ENCODE measurements around the gene MAMDC4. TPM values are rescaled to one million over a fixed set of nuclear protein-coding genes. Genes with fewer than 3 reads are reported as not detected.

MAMDC4 gene
- total RNA-seq, 1 experiment from 2014 or later = 6.7 TPM

DNA sequence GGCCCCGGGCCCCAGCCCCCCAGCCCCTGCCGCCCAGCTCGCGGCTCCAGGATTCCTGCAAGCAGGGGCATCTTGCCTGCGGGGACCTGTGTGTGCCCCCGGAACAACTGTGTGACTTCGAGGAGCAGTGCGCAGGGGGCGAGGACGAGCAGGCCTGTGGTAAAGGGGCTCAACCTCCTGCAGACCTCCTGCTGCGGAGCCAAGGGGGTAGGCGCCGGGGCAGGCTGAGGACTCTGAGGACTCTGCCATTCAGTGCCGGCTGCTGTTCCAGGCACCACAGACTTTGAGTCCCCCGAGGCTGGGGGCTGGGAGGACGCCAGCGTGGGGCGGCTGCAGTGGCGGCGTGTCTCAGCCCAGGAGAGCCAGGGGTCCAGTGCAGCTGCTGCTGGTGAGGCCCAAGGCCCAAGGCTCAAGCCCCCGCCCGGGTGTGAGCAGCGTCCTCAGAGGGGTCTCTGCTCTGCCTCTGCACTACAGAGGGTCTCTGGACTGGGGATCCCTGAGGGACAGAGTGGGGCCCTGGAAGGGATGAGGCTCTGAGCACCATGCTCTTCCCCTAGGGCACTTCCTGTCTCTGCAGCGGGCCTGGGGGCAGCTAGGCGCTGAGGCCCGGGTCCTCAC, 3.4 kb downstream of the MAMDC4 start (continued):
- TF ChIP-seq MYBL2 (CRISPR knock-in tag; IDR thresholded peaks at IDR 0.05) = no peak
- TF ChIP-seq, protein P1, sequence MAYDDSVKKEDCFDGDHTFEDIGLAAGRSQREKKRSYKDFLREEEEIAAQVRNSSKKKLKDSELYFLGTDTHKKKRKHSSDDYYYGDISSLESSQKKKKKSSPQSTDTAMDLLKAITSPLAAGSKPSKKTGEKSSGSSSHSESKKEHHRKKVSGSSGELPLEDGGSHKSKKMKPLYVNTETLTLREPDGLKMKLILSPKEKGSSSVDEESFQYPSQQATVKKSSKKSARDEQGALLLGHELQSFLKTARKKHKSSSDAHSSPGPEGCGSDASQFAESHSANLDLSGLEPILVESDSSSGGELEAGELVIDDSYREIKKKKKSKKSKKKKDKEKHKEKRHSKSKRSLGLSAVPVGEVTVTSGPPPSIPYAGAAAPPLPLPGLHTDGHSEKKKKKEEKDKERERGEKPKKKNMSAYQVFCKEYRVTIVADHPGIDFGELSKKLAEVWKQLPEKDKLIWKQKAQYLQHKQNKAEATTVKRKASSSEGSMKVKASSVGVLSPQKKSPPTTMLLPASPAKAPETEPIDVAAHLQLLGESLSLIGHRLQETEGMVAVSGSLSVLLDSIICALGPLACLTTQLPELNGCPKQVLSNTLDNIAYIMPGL (CRISPR knock-in tag; IDR thresholded peaks at IDR 0.05) = no peak

DNA sequence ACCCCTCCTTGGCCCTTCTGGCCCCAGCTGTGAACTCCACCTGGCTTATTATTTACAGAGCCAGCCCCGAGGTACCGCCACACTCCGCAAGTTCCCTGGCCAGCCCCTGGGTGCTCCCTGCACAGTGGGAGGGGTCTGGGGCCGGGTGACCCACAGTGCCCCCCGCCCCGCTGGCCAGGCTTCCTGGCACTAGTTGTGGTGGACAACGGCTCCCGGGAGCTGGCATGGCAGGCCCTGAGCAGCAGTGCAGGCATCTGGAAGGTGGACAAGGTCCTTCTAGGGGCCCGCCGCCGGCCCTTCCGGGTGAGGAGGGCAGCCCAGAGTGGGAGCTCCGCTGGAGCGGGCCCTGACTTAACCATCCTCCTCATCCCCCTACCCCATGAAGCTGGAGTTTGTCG, 3.9 kb downstream of the MAMDC4 start:
- Mint-ChIP-seq H3K27me3 (ENCODE audit: low read depth) (no peaks in the 10 kb centered on the region), H3K27ac (no peak overlapping the region), H3K4me1 (no peaks in the 10 kb centered on the region), H3K36me3 (no peaks in the 10 kb centered on the region), H3K9me3 (no peaks in the 10 kb centered on the region), H3K4me3 (no peak overlapping the region)
- ChIA-PET POLR2A (interaction anchor here (1.1 kb wide), 1 partner anchor 9 kb away, joined by 5 read pairs; no protein-coding TSS in a partner anchor), CTCF (interaction anchor here (0.8 to 3.0 kb wide), 4 partner anchors 12 to 93 kb away, joined by 3 to 13 read pairs (median 5); partner anchors contain the start of gene AJM1)
- DNase-seq (ENCODE audit: low spot score) = peak; percentile 8
- TF ChIP-seq, protein P2, sequence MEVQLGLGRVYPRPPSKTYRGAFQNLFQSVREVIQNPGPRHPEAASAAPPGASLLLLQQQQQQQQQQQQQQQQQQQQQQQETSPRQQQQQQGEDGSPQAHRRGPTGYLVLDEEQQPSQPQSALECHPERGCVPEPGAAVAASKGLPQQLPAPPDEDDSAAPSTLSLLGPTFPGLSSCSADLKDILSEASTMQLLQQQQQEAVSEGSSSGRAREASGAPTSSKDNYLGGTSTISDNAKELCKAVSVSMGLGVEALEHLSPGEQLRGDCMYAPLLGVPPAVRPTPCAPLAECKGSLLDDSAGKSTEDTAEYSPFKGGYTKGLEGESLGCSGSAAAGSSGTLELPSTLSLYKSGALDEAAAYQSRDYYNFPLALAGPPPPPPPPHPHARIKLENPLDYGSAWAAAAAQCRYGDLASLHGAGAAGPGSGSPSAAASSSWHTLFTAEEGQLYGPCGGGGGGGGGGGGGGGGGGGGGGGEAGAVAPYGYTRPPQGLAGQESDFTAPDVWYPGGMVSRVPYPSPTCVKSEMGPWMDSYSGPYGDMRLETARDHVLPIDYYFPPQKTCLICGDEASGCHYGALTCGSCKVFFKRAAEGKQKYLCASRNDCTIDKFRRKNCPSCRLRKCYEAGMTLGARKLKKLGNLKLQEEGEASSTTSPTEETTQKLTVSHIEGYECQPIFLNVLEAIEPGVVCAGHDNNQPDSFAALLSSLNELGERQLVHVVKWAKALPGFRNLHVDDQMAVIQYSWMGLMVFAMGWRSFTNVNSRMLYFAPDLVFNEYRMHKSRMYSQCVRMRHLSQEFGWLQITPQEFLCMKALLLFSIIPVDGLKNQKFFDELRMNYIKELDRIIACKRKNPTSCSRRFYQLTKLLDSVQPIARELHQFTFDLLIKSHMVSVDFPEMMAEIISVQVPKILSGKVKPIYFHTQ (CRISPR knock-in tag; IDR thresholded peaks at IDR 0.05) = no peak
- TF ChIP-seq NR2C2 (CRISPR knock-in tag; IDR thresholded peaks at IDR 0.05) (no peak), IRF2 (CRISPR knock-in tag; IDR thresholded peaks at IDR 0.05; ENCODE audit: borderline replicate concordance, low read depth) (no peak), CBFB (CRISPR knock-in tag; IDR thresholded peaks at IDR 0.05; ENCODE audit: low read depth) (no peak), ZNF396 (CRISPR knock-in tag; IDR thresholded peaks at IDR 0.05; ENCODE audit: borderline replicate concordance) (no peak), SMAD3 (CRISPR knock-in tag; IDR thresholded peaks at IDR 0.05; ENCODE audit: borderline replicate concordance) (no peak), ESRRA (CRISPR knock-in tag; IDR thresholded peaks at IDR 0.05; ENCODE audit: borderline replicate concordance) (no peak), RORB (CRISPR knock-in tag; IDR thresholded peaks at IDR 0.05) (no peak), PRRX2 (CRISPR knock-in tag; IDR thresholded peaks at IDR 0.05) (no peak)
- TF ChIP-seq, protein P3, sequence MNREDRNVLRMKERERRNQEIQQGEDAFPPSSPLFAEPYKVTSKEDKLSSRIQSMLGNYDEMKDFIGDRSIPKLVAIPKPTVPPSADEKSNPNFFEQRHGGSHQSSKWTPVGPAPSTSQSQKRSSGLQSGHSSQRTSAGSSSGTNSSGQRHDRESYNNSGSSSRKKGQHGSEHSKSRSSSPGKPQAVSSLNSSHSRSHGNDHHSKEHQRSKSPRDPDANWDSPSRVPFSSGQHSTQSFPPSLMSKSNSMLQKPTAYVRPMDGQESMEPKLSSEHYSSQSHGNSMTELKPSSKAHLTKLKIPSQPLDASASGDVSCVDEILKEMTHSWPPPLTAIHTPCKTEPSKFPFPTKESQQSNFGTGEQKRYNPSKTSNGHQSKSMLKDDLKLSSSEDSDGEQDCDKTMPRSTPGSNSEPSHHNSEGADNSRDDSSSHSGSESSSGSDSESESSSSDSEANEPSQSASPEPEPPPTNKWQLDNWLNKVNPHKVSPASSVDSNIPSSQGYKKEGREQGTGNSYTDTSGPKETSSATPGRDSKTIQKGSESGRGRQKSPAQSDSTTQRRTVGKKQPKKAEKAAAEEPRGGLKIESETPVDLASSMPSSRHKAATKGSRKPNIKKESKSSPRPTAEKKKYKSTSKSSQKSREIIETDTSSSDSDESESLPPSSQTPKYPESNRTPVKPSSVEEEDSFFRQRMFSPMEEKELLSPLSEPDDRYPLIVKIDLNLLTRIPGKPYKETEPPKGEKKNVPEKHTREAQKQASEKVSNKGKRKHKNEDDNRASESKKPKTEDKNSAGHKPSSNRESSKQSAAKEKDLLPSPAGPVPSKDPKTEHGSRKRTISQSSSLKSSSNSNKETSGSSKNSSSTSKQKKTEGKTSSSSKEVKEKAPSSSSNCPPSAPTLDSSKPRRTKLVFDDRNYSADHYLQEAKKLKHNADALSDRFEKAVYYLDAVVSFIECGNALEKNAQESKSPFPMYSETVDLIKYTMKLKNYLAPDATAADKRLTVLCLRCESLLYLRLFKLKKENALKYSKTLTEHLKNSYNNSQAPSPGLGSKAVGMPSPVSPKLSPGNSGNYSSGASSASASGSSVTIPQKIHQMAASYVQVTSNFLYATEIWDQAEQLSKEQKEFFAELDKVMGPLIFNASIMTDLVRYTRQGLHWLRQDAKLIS (CRISPR knock-in tag; IDR thresholded peaks at IDR 0.05; ENCODE audit: borderline replicate concordance) = no peak
- TF ChIP-seq, protein P4, sequence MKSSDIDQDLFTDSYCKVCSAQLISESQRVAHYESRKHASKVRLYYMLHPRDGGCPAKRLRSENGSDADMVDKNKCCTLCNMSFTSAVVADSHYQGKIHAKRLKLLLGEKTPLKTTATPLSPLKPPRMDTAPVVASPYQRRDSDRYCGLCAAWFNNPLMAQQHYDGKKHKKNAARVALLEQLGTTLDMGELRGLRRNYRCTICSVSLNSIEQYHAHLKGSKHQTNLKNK (CRISPR knock-in tag; IDR thresholded peaks at IDR 0.05) = no peak
- TF ChIP-seq, protein P5, sequence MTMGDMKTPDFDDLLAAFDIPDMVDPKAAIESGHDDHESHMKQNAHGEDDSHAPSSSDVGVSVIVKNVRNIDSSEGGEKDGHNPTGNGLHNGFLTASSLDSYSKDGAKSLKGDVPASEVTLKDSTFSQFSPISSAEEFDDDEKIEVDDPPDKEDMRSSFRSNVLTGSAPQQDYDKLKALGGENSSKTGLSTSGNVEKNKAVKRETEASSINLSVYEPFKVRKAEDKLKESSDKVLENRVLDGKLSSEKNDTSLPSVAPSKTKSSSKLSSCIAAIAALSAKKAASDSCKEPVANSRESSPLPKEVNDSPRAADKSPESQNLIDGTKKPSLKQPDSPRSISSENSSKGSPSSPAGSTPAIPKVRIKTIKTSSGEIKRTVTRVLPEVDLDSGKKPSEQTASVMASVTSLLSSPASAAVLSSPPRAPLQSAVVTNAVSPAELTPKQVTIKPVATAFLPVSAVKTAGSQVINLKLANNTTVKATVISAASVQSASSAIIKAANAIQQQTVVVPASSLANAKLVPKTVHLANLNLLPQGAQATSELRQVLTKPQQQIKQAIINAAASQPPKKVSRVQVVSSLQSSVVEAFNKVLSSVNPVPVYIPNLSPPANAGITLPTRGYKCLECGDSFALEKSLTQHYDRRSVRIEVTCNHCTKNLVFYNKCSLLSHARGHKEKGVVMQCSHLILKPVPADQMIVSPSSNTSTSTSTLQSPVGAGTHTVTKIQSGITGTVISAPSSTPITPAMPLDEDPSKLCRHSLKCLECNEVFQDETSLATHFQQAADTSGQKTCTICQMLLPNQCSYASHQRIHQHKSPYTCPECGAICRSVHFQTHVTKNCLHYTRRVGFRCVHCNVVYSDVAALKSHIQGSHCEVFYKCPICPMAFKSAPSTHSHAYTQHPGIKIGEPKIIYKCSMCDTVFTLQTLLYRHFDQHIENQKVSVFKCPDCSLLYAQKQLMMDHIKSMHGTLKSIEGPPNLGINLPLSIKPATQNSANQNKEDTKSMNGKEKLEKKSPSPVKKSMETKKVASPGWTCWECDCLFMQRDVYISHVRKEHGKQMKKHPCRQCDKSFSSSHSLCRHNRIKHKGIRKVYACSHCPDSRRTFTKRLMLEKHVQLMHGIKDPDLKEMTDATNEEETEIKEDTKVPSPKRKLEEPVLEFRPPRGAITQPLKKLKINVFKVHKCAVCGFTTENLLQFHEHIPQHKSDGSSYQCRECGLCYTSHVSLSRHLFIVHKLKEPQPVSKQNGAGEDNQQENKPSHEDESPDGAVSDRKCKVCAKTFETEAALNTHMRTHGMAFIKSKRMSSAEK (CRISPR knock-in tag; IDR thresholded peaks at IDR 0.05; ENCODE audit: borderline replicate concordance) = no peak
- TF ChIP-seq, protein P6, sequence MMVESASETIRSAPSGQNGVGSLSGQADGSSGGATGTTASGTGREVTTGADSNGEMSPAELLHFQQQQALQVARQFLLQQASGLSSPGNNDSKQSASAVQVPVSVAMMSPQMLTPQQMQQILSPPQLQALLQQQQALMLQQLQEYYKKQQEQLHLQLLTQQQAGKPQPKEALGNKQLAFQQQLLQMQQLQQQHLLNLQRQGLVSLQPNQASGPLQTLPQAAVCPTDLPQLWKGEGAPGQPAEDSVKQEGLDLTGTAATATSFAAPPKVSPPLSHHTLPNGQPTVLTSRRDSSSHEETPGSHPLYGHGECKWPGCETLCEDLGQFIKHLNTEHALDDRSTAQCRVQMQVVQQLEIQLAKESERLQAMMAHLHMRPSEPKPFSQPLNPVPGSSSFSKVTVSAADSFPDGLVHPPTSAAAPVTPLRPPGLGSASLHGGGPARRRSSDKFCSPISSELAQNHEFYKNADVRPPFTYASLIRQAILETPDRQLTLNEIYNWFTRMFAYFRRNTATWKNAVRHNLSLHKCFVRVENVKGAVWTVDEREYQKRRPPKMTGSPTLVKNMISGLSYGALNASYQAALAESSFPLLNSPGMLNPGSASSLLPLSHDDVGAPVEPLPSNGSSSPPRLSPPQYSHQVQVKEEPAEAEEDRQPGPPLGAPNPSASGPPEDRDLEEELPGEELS (CRISPR knock-in tag; IDR thresholded peaks at IDR 0.05) = no peak
- no peak for ATAC-seq
